ENCODE data around the gene NTF3. TPM values are rescaled to one million over a fixed set of nuclear protein-coding genes. Genes with fewer than 3 reads are reported as not detected.

NTF3 gene
- polyA plus RNA-seq, 3 donors, result not detected

GRCh38 chr12:5492562-5492961 is 60.7 kb downstream of the NTF3 start:
- Mint-ChIP-seq H3K27me3 (ENCODE audit: low read depth in 3 of 3) (peaks cover 2 to 3% (median 2%) of the 10 kb centered on the region in 3 donors), H3K36me3 (no peaks in the 10 kb centered on the region), H3K9me3 (peaks cover 0 to 2% (median 0%) of the 10 kb centered on the region in 7 donors), H3K4me1 (no peaks in the 10 kb centered on the region), H3K27ac (peak overlapping the region in 1 of 7 donors; percentile 3), H3K4me3 (no peak overlapping the region)
- H3K79me2 ChIP-seq (ENCODE audit: insufficient read depth, low read length), result no peaks in the 10 kb centered on the region
- intact Hi-C loops (cut with micrococcal nuclease), result no loop called here
- no peak overlapping the region for H3K4me3 ChIP-seq (replicated peaks in 1 of 3; ENCODE audit: low read depth in 2 of 3, low read length in 3 of 3)
- TF ChIP-seq CTCF (IDR thresholded peaks at IDR 0.05), result no peak
- H4K20me1 ChIP-seq (ENCODE audit: insufficient read depth, low read length), result no peaks in the 10 kb centered on the region
- WGBS (ENCODE audit: insufficient coverage), result 43% methylated on average over 2 of the region's 4 CpGs
- no peaks in the 10 kb centered on the region for H3K27me3 ChIP-seq (ENCODE audit: control insufficient read depth in 2 of 2, insufficient read depth in 2 of 2, low read length in 2 of 2)
- DNase-seq, result no peak
- no peak overlapping the region for H2AFZ ChIP-seq (ENCODE audit: insufficient read depth, low read depth, low read length, poor library complexity, severe bottlenecking)
- no peak overlapping the region for H3K27ac ChIP-seq (ENCODE audit: low read depth in 1 of 2, low read length in 2 of 2)
- H3K9ac ChIP-seq (ENCODE audit: insufficient read depth, low read length, poor library complexity, severe bottlenecking), result no peak overlapping the region
- H3K36me3 ChIP-seq (replicated peaks in 1 of 2; ENCODE audit: control insufficient read depth in 1 of 2, insufficient read depth in 2 of 2, low read length in 2 of 2), result no peaks in the 10 kb centered on the region
- H3K4me2 ChIP-seq (replicated peaks; ENCODE audit: extremely low read depth, low read length, poor library complexity, severe bottlenecking), result no peak overlapping the region
- H3K9me3 ChIP-seq (replicated peaks in 1 of 2; ENCODE audit: control insufficient read depth in 1 of 2, insufficient read depth in 1 of 2, low read length in 2 of 2), result no peaks in the 10 kb centered on the region
- H3K4me1 ChIP-seq (ENCODE audit: control insufficient read depth in 1 of 2, insufficient read depth in 2 of 2, low read length in 2 of 2), result no peaks in the 10 kb centered on the region

GRCh38 chr12:5493018-5493417 is 61.1 kb downstream of the NTF3 start:
- WGBS (ENCODE audit: insufficient coverage), result 94% methylated on average over 4 of the region's 7 CpGs
- Mint-ChIP-seq H3K4me3 (no peak overlapping the region), H3K36me3 (no peaks in the 10 kb centered on the region), H3K27me3 (ENCODE audit: low read depth in 3 of 3) (peaks cover 2 to 3% (median 2%) of the 10 kb centered on the region in 3 donors), H3K9me3 (peaks cover 0 to 2% (median 0%) of the 10 kb centered on the region in 7 donors), H3K27ac (peak overlapping the region in 1 of 7 donors; percentile 14), H3K4me1 (no peaks in the 10 kb centered on the region)
- Histone ChIP-seq H3K9ac (ENCODE audit: insufficient read depth, low read length, poor library complexity, severe bottlenecking) (no peak overlapping the region), H3K79me2 (ENCODE audit: insufficient read depth, low read length) (no peaks in the 10 kb centered on the region), H3K4me3 (replicated peaks in 1 of 3; ENCODE audit: low read depth in 2 of 3, low read length in 3 of 3) (no peak overlapping the region), H4K20me1 (ENCODE audit: insufficient read depth, low read length) (no peaks in the 10 kb centered on the region), H3K9me3 (replicated peaks in 1 of 2; ENCODE audit: control insufficient read depth in 1 of 2, insufficient read depth in 1 of 2, low read length in 2 of 2) (no peaks in the 10 kb centered on the region), H2AFZ (ENCODE audit: insufficient read depth, low read depth, low read length, poor library complexity, severe bottlenecking) (no peak overlapping the region), H3K27me3 (ENCODE audit: control insufficient read depth in 2 of 2, insufficient read depth in 2 of 2, low read length in 2 of 2) (no peaks in the 10 kb centered on the region), H3K4me2 (replicated peaks; ENCODE audit: extremely low read depth, low read length, poor library complexity, severe bottlenecking) (no peak overlapping the region), H3K36me3 (replicated peaks in 1 of 2; ENCODE audit: control insufficient read depth in 1 of 2, insufficient read depth in 2 of 2, low read length in 2 of 2) (no peaks in the 10 kb centered on the region), H3K4me1 (ENCODE audit: control insufficient read depth in 1 of 2, insufficient read depth in 2 of 2, low read length in 2 of 2) (no peaks in the 10 kb centered on the region), H3K27ac (ENCODE audit: low read depth in 1 of 2, low read length in 2 of 2) (no peak overlapping the region)
- no peak for TF ChIP-seq CTCF (IDR thresholded peaks at IDR 0.05)
- intact Hi-C loops (cut with micrococcal nuclease), result no loop called here
- no peak for DNase-seq

All from CD14-positive monocyte (primary cell).